ENCODE data around the gene NOC2L.
"Not testable (repeated sequence)": the region's sequence is repeated elsewhere in the genome, so short reads cannot be mapped to it uniquely, and the experiment has no call there.

The NOC2L gene

DNA sequence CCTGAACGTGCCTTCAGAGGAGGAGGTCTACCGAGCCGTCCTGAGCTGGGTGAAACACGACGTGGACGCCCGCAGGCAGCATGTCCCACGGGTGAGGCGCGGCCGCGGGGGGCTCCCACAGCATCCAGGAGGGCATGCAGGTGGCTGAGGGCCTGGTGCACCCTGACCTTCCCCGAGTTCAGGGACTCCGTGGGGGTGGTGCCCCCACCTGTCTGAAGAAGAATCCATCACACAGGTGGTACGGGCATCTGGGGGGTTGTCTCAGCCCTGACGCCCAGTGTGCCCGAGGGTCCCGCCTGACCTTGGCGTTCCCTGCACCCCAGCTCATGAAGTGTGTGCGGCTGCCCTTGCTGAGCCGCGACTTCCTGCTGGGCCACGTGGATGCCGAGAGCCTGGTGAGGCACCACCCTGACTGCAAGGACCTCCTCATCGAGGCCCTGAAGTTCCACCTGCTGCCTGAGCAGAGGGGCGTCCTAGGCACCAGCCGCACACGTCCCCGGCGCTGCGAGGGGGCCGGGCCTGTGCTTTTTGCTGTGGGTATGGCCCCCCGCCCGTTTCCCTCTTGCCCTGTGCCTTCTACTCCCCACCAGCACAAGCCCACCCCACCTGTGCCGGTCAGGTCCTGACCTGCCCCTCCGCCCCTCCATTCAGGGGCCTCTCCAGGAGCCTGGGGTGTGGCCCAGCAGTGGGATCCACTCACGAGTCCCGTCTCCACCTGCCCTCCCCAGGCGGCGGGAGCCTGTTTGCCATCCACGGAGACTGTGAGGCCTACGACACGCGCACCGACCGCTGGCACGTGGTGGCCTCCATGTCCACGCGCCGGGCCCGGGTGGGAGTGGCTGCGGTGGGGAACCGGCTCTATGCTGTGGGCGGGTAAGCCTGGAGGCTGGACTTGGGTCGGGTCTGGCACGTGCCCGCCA is 3.6 kb upstream of the NOC2L start:
- DNase-seq (ENCODE audit: low read depth in 2 of 2), result no peak

GRCh38 chr1:961132-961669 is 2.1 kb upstream of the NOC2L start:
- DNase-seq (ENCODE audit: low read depth in 2 of 2), result no peak

- peak; percentile 80 to 81 for DNase-seq (ENCODE audit: low read depth in 2 of 2)
Observed at GRCh38 chr1:960363-961131, 1.5 kb upstream of the NOC2L start, which contains the start of gene KLHL17. Gene KLHL17, plus strand, starts transcription at chr1:960584. Its CDS starts 110 bp downstream, at chr1:960694.

DNA sequence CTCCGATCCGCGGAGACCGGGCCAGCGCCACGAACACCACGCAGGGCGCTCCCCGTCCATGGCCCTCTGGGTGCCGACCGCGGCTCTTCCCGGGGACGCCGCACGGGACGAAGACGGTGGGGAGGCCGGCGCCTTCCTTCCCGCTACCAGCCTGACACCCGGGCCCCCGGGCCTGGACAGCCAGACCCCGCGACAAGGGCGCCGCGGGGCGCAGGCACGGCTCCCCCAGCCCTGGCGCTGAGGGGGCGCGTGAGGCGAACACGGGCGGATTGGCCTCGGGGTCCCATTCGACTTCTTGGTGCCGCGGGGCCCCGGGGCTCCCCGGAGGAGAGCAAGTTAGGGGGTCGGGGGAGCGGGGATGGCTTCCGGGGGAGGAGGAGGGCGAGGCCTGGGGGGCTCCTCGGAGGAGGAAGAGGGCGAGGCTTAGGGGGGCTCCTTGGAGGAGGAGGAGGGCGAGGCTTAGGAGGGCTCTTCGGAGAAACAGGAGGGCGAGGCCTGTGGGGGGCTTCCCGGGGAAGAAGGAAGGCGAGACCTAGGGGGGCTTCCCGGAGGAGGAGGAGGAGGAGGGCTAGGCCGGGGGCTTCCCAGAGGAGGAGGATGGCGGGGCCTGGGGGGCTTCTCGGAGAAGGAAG is 791 bp upstream of the NOC2L start:
- no peak for DNase-seq (ENCODE audit: low read depth in 2 of 2)

DNA sequence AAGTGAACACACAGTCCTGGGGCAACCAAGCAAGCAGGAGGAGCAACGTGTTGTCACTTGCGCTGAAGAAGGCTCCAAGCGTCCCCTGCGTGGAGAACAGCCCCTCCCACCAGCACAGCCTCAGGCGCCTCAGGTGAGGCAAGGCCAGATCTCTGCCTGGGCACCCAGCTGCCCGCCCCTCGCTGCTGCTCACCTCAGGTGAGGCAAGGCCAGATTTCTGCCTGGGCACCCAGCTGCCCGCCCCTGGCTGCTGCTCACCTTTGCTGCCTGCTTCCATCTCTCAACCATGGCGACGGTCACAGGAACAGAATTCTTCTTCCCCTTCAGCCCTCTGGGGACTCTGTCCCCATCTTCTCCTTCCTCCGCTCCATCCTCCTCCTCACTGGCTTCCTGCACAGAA is 2.4 kb downstream of the NOC2L start:
- DNase-seq (ENCODE audit: low read depth in 2 of 2), result no peak

DNA sequence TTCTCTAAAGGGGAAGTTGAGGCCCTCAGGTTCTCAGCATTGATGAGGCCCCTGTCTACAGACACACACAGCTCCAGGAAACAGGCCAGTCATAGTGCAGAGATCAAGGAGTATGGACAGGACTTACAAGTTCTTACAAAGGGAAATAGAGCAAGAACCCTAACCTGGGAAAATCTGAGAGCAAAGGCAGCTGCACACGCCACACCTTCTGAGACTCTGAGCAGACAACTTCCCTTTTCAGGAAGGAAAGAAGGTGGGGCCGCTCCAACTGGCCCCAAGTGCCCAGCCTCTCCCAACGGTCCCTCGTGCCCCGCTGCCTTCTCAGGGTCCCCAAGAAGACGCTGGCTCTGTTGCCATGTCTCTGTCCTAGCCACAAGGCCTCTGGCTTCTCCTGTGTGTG is 3.6 kb downstream of the NOC2L start:
- DNase-seq (ENCODE audit: low read depth in 2 of 2), result no peak

DNA sequence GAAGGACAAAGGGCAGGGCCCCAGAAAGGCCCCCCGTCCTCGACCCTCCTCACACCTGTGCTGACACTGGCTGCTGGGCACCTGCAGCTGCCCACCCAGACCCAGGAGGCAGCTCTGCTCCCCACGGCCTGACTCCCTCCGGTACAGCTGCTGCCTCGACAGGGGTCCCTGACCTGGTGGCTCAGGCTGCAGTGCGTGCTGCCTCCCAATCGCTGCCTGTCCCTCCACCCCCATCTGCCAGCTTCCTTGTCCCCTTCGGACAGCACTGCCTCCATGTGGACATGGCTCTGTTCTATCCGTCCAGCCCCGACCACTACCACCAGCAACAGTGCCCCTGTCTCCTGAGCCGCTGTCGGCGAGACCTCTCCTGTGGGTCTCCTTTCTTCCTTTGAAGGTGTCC is 4.1 kb downstream of the NOC2L start:
- no peak for DNase-seq (ENCODE audit: low read depth in 2 of 2)

- DNase-seq (ENCODE audit: low read depth in 2 of 2), result no peak
Observed at GRCh38 chr1:953524-954320, 5.3 kb downstream of the NOC2L start.

GRCh38 chr1:952603-953002 is 6.5 kb downstream of the NOC2L start:
- no peak for DNase-seq (ENCODE audit: low read depth in 2 of 2)

DNA sequence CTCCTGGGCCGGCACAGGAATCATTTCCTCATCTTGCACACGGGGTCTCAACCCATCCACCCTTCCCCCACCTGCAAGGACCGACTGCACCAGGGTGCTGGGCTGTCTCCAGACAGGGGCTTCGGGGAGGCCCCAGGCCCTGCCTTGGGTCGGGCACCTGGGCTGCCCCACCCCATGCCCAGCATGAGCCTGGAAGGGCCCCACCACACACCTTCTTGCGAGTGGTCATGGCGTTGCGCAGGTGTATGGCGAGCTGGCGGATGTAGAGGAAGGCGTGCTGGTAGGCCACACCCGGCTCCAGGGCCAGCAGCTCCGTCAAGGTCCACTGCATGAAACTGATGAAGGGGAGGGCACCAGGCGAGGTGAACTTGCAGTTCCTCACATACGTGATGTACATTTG is 6.9 kb downstream of the NOC2L start:
- no peak for DNase-seq (ENCODE audit: low read depth in 2 of 2)

- no peak for DNase-seq (ENCODE audit: low read depth in 2 of 2)
Observed at GRCh38 chr1:951364-951763, 7.7 kb downstream of the NOC2L start.

GRCh38 chr1:950881-951280 is 8.2 kb downstream of the NOC2L start:
- DNase-seq (ENCODE audit: low read depth in 2 of 2), result no peak

DNA sequence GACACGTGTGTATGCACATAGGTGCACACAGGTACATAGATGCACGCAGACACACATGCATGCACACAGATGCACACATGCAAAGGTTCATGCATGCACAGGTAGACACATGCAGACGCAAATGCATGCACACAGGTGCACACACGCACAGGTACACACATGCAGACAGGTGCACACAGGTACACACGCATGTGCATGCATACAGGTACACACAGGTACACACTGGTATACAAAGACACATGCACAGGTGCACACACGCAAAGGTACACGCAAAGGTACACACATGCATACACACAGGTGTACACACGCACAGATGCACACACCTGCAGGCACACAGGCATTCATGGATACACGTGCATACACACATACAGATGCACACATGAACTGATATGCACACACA is 8.8 kb downstream of the NOC2L start:
- DNase-seq (ENCODE audit: low read depth in 2 of 2), result no peak

DNA sequence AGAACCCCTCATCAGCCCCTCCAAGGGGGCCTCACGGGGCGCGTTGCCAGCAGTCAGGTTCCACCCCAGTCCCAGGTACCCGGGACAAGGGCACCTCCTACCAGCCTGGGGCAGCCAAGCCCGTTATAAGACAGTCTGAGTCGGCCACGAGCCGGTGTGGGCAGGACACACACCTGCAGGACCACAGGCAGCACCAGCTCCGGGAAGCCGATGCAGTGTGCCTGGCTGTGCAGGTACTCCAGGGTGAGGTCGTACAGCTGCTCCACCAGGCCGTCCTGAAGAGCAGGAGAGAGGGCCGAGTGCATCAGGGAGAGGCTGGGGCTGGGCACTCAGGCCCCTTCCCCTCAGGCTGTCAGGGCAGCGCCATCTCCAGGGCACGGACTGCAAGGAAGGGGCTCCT is 11.1 kb downstream of the NOC2L start:
- no peak for DNase-seq (ENCODE audit: low read depth in 2 of 2)

- DNase-seq (ENCODE audit: low read depth in 2 of 2), result not testable (repeated sequence)
Observed at GRCh38 chr1:946811-947210, 12.2 kb downstream of the NOC2L start.

- no peak for DNase-seq (ENCODE audit: low read depth in 2 of 2)
Observed at GRCh38 chr1:945688-946556, 13.1 kb downstream of the NOC2L start.

DNA sequence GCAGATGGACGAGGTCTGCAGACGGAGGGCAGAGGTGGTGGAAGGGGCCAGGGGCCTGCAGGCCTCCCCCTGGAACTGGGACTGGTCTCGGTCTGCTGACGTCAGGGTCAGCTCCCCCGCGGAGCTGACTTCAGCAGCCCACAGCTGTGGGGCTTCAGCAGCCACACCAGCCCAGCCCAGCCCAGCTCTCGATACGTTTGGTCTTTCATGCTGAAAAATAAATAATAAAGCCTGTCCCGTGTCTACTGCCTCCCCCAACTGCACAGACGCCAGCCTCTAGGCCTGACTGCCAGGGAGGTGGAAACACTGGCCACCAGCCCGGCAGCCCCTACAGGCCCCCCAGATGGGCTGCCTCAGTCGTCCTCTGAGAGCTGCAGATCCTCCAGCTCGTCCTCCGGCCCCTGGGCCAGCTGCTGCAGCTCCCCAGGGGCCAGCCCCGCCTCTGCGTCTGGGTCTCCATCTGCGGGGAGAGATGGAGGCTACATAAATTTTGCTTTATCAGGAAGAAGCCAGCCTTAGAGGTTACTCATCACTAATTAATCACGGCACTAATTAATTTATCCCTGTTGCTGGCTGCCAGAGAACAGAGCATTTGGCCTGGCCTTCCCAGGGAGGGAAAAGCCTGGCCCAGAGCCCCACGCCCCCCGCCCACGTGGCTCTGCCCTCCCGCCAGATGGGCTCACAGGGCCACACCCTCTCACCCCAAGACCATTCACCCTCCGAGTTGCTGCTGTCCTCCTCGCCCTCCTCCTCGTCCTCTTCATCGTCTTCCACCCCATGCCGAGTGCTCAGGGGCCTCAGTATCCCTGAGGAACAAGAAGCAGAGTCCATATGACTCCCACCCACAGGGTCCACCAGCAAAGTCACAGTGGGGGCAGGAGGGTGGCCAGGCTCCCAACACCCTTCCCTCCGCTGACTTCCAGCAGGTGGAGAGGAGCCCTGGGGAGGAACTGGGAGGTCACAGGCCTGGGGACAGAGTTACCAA is 14.4 kb downstream of the NOC2L start:
- no peak for DNase-seq (ENCODE audit: low read depth in 2 of 2)

DNA sequence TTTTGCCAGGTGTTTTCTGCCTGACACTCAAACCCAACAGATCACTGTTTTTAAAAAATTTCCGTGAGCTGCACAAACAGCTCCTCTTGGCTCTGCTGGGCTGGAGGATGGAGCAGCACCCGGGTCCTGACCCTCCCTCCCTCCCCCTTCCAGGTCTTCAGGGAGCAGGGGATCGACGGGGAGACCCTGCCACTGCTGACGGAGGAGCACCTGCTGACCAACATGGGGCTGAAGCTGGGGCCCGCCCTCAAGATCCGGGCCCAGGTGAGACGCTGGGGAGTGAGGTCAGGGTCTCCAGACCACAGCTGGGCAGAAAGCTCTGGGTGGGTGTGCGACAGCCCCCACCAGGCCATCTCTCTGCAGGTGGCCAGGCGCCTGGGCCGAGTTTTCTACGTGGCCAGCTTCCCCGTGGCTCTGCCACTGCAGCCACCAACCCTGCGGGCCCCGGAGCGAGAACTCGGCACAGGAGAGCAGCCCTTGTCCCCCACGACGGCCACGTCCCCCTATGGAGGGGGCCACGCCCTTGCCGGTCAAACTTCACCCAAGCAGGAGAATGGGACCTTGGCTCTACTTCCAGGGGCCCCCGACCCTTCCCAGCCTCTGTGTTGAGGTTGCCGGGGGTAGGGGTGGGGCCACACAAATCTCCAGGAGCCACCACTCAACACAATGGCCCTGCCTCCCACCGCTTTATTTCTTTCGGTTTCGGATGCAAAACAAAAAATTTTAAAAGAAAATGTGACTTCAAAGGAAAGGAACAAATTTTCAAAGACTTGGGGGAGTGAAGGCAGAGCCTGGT is 15.3 kb downstream of the NOC2L start:
- no peak for DNase-seq (ENCODE audit: low read depth in 2 of 2)
